ENCODE data around the gene BAAT. TPM values are rescaled to one million over a fixed set of nuclear protein-coding genes. Genes with fewer than 3 reads are reported as not detected.

The BAAT gene
- total RNA-seq, 4 donors from 2014 or later: not detected

DNA sequence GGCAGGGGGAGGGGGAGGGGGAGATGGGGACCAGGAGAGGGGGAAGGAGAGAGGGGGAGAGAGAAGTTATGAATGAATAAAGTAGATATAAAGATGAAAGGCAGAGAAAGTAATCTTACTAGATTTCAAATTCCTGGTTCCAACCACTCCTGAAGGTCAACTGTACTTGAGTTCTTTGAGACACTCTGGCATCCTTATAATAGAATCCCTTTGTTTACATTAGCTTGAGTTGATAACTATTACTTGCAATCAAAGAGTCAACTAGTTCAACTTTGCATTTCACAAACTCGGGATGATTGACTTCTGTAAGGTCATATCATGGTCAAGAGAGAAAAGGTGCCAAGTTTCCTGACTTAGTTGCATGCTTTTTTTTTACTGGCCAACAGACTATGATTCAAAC lies 42.2 kb downstream of the BAAT start:
- TF ChIP-seq, protein P1, sequence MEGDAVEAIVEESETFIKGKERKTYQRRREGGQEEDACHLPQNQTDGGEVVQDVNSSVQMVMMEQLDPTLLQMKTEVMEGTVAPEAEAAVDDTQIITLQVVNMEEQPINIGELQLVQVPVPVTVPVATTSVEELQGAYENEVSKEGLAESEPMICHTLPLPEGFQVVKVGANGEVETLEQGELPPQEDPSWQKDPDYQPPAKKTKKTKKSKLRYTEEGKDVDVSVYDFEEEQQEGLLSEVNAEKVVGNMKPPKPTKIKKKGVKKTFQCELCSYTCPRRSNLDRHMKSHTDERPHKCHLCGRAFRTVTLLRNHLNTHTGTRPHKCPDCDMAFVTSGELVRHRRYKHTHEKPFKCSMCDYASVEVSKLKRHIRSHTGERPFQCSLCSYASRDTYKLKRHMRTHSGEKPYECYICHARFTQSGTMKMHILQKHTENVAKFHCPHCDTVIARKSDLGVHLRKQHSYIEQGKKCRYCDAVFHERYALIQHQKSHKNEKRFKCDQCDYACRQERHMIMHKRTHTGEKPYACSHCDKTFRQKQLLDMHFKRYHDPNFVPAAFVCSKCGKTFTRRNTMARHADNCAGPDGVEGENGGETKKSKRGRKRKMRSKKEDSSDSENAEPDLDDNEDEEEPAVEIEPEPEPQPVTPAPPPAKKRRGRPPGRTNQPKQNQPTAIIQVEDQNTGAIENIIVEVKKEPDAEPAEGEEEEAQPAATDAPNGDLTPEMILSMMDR (IDR thresholded peaks at IDR 0.05): no peak
- TF ChIP-seq POLR2A (IDR thresholded peaks at IDR 0.05): no peak
- intact Hi-C loops (cut with DNase I; ENCODE audit: low total_unique reads): no loop called here
- 63 to 70% methylated on average over 1 of the region's 1 CpG for WGBS, 2 donors
- no peak overlapping the region for H3K4me3 ChIP-seq (ENCODE audit: low read depth, poor library complexity, severe bottlenecking)
- DNase-seq (ENCODE audit: low spot score in 2 of 2): no peak

DNA sequence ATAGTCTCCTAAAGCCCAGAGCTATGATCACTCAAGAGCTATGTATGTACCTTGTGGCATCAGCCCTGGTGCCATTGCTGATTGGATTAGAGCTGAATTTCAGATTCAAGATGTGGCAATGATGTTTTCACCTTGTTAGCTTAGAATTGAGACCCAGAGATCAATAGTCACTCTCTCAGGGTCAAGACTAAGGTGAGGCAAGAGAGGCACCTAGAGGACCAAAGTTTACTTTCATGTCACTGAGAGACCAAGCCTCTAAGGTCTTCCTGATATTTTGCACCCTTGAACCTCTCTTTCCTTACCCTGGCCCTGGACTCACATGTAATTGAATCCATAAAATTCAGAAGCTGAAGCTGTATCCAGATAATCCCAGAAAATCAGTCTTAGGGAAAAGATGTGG lies 42.8 kb downstream of the BAAT start:
- DNase-seq (ENCODE audit: low spot score in 2 of 2): no peak
- H3K4me3 ChIP-seq (ENCODE audit: low read depth, poor library complexity, severe bottlenecking): no peak overlapping the region
- intact Hi-C loops (cut with DNase I; ENCODE audit: low total_unique reads): no loop called here
- no peak for TF ChIP-seq POLR2A (IDR thresholded peaks at IDR 0.05)
- TF ChIP-seq, protein P1 (IDR thresholded peaks at IDR 0.05): no peak

DNA sequence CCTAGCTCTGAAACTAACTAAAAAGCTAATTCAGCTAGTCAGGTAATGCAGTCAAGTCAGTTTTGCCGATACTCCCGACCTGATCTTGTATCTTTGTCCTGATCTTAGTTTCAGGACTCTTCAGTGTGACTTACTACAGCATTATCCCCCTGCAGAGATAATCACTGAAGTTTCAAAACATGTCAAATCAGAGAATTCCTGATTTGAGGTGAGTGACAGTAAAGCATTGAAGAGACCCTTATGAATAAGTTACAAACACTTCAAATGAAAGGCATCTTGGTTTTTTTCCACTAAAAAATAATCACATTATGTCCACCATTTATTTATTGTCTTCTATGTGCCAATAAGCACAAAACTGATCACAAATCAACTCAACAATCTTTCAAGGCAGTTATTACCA lies 47.6 kb downstream of the BAAT start:
- no peak for TF ChIP-seq POLR2A (IDR thresholded peaks at IDR 0.05)
- TF ChIP-seq, protein P1 (IDR thresholded peaks at IDR 0.05): no peak
- no peak for DNase-seq (ENCODE audit: low spot score in 2 of 2)
- H3K4me3 ChIP-seq (ENCODE audit: low read depth, poor library complexity, severe bottlenecking): no peak overlapping the region
- intact Hi-C loops (cut with DNase I; ENCODE audit: low total_unique reads): no loop called here
- 76 to 79% methylated on average over 2 of the region's 2 CpGs for WGBS, 2 donors

DNA sequence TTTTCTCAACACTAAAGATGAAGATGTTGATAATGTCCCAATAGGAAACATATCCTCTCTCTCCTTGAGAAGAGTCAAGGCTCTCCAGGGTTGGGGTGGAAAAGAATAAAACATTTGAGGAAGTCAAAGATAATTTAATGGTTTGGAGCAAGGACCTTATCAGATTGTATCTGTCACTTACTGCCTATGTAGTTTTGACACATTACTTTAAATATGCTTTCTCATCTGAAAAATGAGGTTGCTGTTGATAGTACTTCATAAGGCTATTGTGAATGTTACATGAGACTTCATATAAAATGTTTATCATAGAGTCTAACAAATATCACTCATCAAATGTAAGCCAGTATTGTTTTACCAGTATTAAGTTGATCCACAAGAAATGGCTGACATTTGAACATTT lies 48.7 kb downstream of the BAAT start:
- no peak overlapping the region for H3K4me3 ChIP-seq (ENCODE audit: low read depth, poor library complexity, severe bottlenecking)
- TF ChIP-seq, protein P1 (IDR thresholded peaks at IDR 0.05): no peak
- TF ChIP-seq POLR2A (IDR thresholded peaks at IDR 0.05): no peak
- no peak for DNase-seq (ENCODE audit: low spot score in 2 of 2)
- intact Hi-C loops (cut with DNase I; ENCODE audit: low total_unique reads): no loop called here

DNA sequence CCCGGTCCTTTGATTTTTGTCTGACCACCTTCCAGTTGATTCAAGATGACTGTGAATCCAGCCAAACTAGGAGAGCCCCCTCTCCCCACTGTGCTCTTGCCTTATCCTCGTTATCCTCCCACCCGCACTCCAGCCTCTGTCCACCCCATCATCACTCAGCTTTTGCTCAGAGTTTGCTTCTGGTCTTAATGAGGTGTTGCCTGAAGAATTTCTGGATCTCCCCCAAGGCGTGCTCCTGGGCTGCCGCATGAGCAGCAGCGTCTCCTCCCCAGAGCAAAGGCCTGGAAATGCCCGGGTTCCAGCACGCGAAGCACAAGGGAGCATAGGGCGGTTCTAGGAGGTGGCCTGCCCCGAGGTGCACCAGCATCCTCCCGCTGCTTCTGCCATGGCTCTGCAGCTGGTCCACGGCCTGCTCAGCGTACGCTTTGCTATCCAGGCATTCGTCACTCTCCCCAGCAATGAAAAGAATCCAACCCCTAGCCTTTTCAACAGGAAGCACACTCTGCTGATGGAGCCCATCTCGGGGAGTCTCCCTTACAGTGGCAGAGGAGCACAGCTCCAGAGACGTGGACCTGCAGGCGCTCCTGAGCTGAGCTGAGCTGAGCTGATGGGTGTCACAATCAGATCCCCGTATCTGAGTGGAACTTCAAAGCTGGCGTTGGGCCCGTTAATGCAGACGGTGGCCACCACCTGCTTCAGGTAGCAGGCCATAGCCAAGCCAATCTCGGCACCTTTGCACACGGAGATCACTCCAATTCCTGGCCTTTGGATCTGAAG lies 50.7 kb downstream of the BAAT start:
- H3K4me3 ChIP-seq (ENCODE audit: low read depth, poor library complexity, severe bottlenecking): no peak overlapping the region
- TF ChIP-seq, protein P1 (IDR thresholded peaks at IDR 0.05): no peak
- TF ChIP-seq POLR2A (IDR thresholded peaks at IDR 0.05): no peak
- WGBS, 2 donors: 89 to 93% methylated on average over 25 of the region's 25 CpGs
- intact Hi-C loops (cut with DNase I; ENCODE audit: low total_unique reads): no loop called here
- DNase-seq (ENCODE audit: low spot score in 2 of 2): no peak

DNA sequence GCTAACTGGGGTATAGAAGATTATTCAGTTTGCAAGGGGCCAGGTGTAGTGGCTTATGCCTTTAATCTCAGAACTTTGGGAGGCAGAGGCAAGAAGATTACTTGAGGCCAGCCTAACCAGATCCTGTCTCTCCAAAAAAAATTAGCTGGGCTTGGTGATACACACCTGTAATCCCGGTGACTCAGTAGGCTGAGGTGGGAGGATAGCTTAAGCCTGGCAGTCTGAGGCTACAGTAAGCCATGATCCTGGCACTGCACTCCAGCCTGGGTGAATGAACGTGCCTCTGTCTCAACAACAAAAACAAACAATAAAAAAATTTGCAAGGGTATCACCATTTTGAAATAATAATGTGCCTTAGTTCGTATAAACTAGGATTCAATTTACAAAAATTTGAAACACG lies 51.3 kb downstream of the BAAT start:
- WGBS, 2 donors: 70 to 87% methylated on average over 4 of the region's 4 CpGs
- H3K4me3 ChIP-seq (ENCODE audit: low read depth, poor library complexity, severe bottlenecking): no peak overlapping the region
- no peak for DNase-seq (ENCODE audit: low spot score in 2 of 2)
- TF ChIP-seq, protein P1 (IDR thresholded peaks at IDR 0.05): no peak
- TF ChIP-seq POLR2A (IDR thresholded peaks at IDR 0.05): no peak
- intact Hi-C loops (cut with DNase I; ENCODE audit: low total_unique reads): no loop called here
